T-cell (primary cell): ENCODE data around the gene CLTC. TPM values are rescaled to one million over a fixed set of nuclear protein-coding genes. Genes with fewer than 3 reads are reported as not detected.

Experiments
- ATAC-seq, 4 experiments: fragments of 200-7000 bp in 3 of 4; fragments of 150-1000 bp in 1 of 4; cut with Tn5 transposase; replicated peaks in 1 of 4; 1 replicate in 3 of 4; 2 replicates in 1 of 4; pipeline ENCODE4 v1.10.0; 2021; ENCODE audit warnings: moderate library complexity in 3 of 4, mild to moderate bottlenecking in 2 of 4, moderate number of reproducible peaks in 1 of 4
- CTCF ChIA-PET, 2 donors: fragments of 300-600 bp; sonication (Branson Sonifier 250); formaldehyde crosslinking; loops; one replicate each; lab custom pipeline; 2022; ENCODE audit warnings: antibody characterized with exemption in 2 of 2; lab: Charles Lee
- POLR2A ChIA-PET, 2 donors: fragments of 300-600 bp; sonication (Branson Sonifier 250); formaldehyde crosslinking; loops; one replicate each; lab custom pipeline; 2022; ENCODE audit warnings: antibody characterized with exemption in 2 of 2; lab: Charles Lee
- DNase-seq, 35 experiments: peaks; one replicate each; pipeline versions ENCODE4 v3.0.0 to v3.0.0-alpha.2; 2013 to 2023
- H3K27ac ChIP-seq: one replicate; pipeline ENCODE4 v1.5.1; 2013; ENCODE audit warnings: low read length
- H3K27me3 ChIP-seq, 2 experiments: replicated peaks in 1 of 2; 1 replicate in 1 of 2; 2 replicates in 1 of 2; pipeline versions ENCODE4 v1.6.1 to v1.7.0; 2013; ENCODE audit warnings: low read length in 1 of 2, mixed read lengths in 1 of 2; ENCODE audit not compliant: control insufficient read depth in 2 of 2, insufficient read depth in 2 of 2; ENCODE audit errors: extremely low read depth in 1 of 2
- H3K36me3 ChIP-seq, 2 donors: 1 replicate in 1 of 2; 2 replicates in 1 of 2; pipeline versions ENCODE4 v1.6.1 to v1.7.0; 2013; ENCODE audit warnings: low read length in 1 of 2; ENCODE audit not compliant: control insufficient read depth in 2 of 2, insufficient read depth in 1 of 2; ENCODE audit errors: extremely low read depth in 1 of 2
- H3K4me1 ChIP-seq, 2 experiments: 1 replicate in 1 of 2; 2 replicates in 1 of 2; pipeline versions ENCODE4 v1.6.1 to v1.7.0; 2013; ENCODE audit warnings: low read length in 2 of 2, mixed read lengths in 1 of 2; ENCODE audit not compliant: insufficient read depth in 2 of 2, control insufficient read depth in 1 of 2; ENCODE audit errors: extremely low read depth in 1 of 2
- H3K4me3 ChIP-seq, 2 donors: 1 replicate in 1 of 2; 2 replicates in 1 of 2; pipeline versions ENCODE4 v1.5.1 to v1.7.0; 2013; ENCODE audit warnings: mild to moderate bottlenecking in 2 of 2, low read length in 1 of 2, moderate library complexity in 1 of 2; ENCODE audit not compliant: control insufficient read depth in 1 of 2; ENCODE audit errors: extremely low read depth in 1 of 2
- H3K9me3 ChIP-seq: 2 replicates; pipeline ENCODE4 v1.7.0; 2013
- H3K27ac Mint-ChIP-seq, 2 donors: one replicate each; pipeline ENCODE4 v1.8.0; 2020 to 2021; ENCODE audit warnings: mild to moderate bottlenecking in 2 of 2, mixed read lengths in 2 of 2
- H3K27me3 Mint-ChIP-seq, 2 donors: one replicate each; pipeline ENCODE4 v1.8.0; 2021 to 2022; ENCODE audit warnings: mixed read lengths in 2 of 2
- H3K36me3 Mint-ChIP-seq: one replicate; pipeline ENCODE4 v1.8.0; 2021; ENCODE audit warnings: mixed read lengths
- H3K4me1 Mint-ChIP-seq, 3 donors: one replicate each; pipeline ENCODE4 v1.8.0; 2020 to 2022; ENCODE audit warnings: mixed read lengths in 3 of 3, mild to moderate bottlenecking in 1 of 3
- H3K4me3 Mint-ChIP-seq, 3 donors: one replicate each; pipeline ENCODE4 v1.8.0; 2020 to 2022; ENCODE audit warnings: mild to moderate bottlenecking in 3 of 3, mixed read lengths in 3 of 3, moderate library complexity in 3 of 3
- H3K9me3 Mint-ChIP-seq, 3 donors: one replicate each; pipeline ENCODE4 v1.8.0; 2020 to 2022; ENCODE audit warnings: mixed read lengths in 3 of 3
- WGBS: methylation state at CpG from one replicate; pipeline ENCODE4 v1.1.5; 2013; ENCODE audit warnings: missing lambda C conversion rate; ENCODE audit not compliant: insufficient coverage; 5-methylcytosine and 5-hydroxymethylcytosine counted together
- total RNA-seq, 35 experiments: library from RNA in 6 of 35; stranded (reverse) in 6 of 35; fragments of 120-200 nt in 1 of 35; gene quantifications; one replicate each; pipeline versions ENCODE4 v1.2.1 to v1.2.4 and lab custom pipeline; 2013 to 2026

Gene CLTC
- total RNA-seq, 5 donors from 2014 or later (not counting 1 experiment from before 2014, with no cell fraction given): 70.3 to 98.7 (median 85.3) TPM

DNA sequence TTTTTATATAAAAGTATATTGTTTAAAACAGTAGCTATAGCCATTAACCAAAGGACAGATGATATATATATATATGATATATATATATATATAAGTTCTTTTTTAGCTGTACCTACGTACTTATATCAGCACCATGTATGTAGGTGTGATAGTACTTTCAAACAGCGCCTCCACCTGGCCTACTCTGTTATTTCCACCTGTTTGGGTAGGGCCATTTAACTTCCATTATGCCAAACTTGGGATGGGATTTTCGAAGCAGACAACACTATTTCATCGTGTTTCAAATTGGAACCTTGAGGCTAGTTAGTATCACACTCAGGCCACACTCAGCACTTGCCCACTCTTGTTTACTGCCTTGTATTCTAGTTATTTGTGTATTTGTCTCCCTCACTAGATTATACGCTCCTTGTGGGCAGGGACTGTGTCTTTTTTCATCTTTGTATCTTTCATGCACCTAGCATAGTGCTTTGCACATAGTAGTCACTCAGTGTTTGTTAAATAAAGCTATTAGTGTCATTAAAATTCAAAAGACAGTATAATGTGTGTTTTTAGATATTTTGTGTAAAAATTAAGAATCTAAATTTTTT lies 11.8 kb upstream of the CLTC start:
- Histone ChIP-seq H3K27ac (no peak overlapping the region), H3K4me3 (no peak overlapping the region), H3K4me1 (no peaks in the 10 kb centered on the region), H3K9me3 (no peaks in the 10 kb centered on the region), H3K36me3 (peaks cover 2 to 33% of the 10 kb centered on the region in 2 donors), H3K27me3 (no peaks in the 10 kb centered on the region)
- no peaks in the 10 kb centered on the region for H3K27me3 Mint-ChIP-seq
- DNase-seq (peak in 19 of 35 experiments; percentile 1 to 50 (median 18)), ATAC-seq (peak in 1 of 4 experiments; percentile 43)
- ChIA-PET POLR2A (interaction anchor here in 1 of 2 donors (0.5 to 0.6 kb wide), 3 partner anchors 10 to 156 kb away, joined by 3 to 6 read pairs (median 6); no protein-coding TSS in a partner anchor), CTCF (interaction anchor here (0.6 to 1.5 kb wide), 3 partner anchors 11 to 892 kb away, joined by 3 read pairs; no protein-coding TSS in a partner anchor)
- H3K9me3 Mint-ChIP-seq: no peaks in the 10 kb centered on the region
- no CpG with 5 or more reads among the region's 5 CpGs for WGBS
- H3K36me3 Mint-ChIP-seq: peaks cover 42% of the 10 kb centered on the region
- no peak overlapping the region for H3K27ac Mint-ChIP-seq
- H3K4me1 Mint-ChIP-seq: no peaks in the 10 kb centered on the region
- H3K4me3 Mint-ChIP-seq: no peak overlapping the region

DNA sequence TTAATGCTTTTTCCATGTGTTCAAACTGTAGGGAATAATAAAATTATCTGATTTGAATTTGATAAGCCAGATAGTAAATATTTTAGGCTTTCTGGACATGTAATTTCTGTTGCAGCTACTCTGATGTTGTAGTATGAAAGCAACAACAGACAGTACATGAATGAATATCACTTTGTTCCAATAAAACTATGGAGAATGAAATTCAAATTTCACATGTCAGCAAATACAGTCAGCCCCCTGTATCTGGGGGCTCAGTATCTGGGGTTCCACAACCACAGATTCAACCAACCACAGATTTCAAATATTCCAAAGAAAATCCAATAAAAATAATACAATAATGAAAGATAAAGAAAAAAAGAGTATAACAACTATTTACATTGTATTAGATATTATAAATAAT lies 8.2 kb upstream of the CLTC start:
- Histone ChIP-seq H3K9me3 (no peaks in the 10 kb centered on the region), H3K36me3 (peaks cover 2 to 10% of the 10 kb centered on the region in 2 donors), H3K27me3 (no peaks in the 10 kb centered on the region), H3K4me3 (no peak overlapping the region), H3K4me1 (no peaks in the 10 kb centered on the region), H3K27ac (no peak overlapping the region)
- H3K36me3 Mint-ChIP-seq: peaks cover 23% of the 10 kb centered on the region
- H3K27ac Mint-ChIP-seq: no peak overlapping the region
- no peaks in the 10 kb centered on the region for H3K4me1 Mint-ChIP-seq
- no peak overlapping the region for H3K4me3 Mint-ChIP-seq
- ATAC-seq (no peak), DNase-seq (no peak)
- H3K9me3 Mint-ChIP-seq: no peaks in the 10 kb centered on the region
- ChIA-PET POLR2A (no interaction called here), CTCF (no interaction called here)
- H3K27me3 Mint-ChIP-seq: no peaks in the 10 kb centered on the region

DNA sequence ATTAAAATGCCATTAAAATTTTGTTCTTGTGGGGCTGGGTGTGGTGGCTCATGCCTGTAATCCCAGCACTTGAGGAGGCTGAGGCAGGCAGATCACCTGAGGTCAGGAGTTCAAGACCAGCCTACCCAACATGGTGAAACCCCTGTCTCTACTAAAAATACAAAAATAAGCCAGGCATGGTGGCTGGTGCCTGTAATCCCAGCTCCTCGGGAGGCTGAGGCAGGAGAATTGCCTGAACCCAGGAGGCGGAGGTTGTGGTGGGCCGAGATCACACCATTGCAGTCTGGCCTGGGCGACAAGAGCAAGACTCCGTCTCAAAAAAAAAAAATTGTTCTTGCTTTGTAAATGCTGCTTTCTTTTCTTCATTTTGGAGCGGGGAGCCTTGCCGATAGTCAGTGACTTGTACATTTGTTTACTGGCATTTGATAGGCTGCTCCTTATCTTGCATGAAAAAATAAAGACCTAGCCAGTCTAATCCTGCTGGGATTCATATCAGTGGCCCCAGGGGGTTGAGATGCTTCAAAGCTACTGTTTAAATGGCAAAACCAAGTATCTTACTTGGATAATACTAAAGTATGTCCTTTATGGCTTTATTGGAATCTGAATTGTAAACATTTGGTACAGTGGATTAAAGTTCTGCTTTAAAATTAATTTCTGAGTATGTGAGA lies 3.3 kb upstream of the CLTC start:
- no peak overlapping the region for H3K4me3 ChIP-seq
- H3K4me3 Mint-ChIP-seq: no peak overlapping the region
- no peak for ATAC-seq
- H3K27me3 Mint-ChIP-seq: no peaks in the 10 kb centered on the region
- H3K4me1 Mint-ChIP-seq: peaks cover 21 to 31% (median 23%) of the 10 kb centered on the region in 3 donors
- H3K27ac Mint-ChIP-seq: no peak overlapping the region
- CTCF ChIA-PET: no interaction called here
- POLR2A ChIA-PET: interaction anchor here in 1 of 2 donors (0.7 kb wide), 1 partner anchor 53 kb away, joined by 3 read pairs; no protein-coding TSS in a partner anchor
- no peaks in the 10 kb centered on the region for H3K9me3 ChIP-seq
- H3K27me3 ChIP-seq: no peaks in the 10 kb centered on the region
- H3K9me3 Mint-ChIP-seq: no peaks in the 10 kb centered on the region
- H3K36me3 ChIP-seq: no peaks in the 10 kb centered on the region
- H3K4me1 ChIP-seq: peaks cover 10 to 13% of the 10 kb centered on the region in 2 experiments
- WGBS: 100% methylated on average over 5 of the region's 7 CpGs
- no peak for DNase-seq
- H3K36me3 Mint-ChIP-seq: no peaks in the 10 kb centered on the region
- no peak overlapping the region for H3K27ac ChIP-seq

DNA sequence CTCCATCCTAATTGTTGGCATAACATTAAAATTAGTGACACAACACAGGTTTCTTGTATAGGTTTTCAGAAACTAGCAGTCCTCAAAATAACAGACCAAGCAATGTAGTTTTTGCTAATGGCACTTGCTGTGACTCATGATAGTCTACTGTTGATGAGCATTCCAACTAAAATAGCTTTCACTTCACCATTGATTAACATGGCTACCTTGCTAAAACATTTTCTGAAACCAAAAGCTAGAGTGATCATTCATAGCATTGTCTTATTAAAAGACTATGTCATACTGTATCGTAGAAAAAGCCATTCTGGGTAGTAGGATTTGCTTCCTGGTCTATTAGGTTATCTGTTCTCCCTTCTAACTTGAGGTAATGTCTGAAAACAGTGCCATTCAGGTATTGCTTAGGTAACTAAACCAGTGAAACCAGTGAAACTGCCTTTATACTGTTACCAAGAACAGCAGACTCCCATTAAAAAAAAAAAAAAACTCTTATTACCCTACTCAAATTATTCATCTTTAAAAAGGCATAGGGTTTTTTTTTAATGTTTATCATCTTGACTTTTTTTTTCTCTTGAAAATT lies 2.5 kb upstream of the CLTC start:
- no CpG with 5 or more reads among the region's 1 CpG for WGBS
- ChIA-PET CTCF (interaction anchor here in 1 of 2 donors (1.0 kb wide), 1 partner anchor 221 kb away, joined by 3 read pairs; no protein-coding TSS in a partner anchor), POLR2A (interaction anchor here (0.7 to 1.0 kb wide), 2 partner anchors 15 to 52 kb away, joined by 3 read pairs; no protein-coding TSS in a partner anchor)

DNA sequence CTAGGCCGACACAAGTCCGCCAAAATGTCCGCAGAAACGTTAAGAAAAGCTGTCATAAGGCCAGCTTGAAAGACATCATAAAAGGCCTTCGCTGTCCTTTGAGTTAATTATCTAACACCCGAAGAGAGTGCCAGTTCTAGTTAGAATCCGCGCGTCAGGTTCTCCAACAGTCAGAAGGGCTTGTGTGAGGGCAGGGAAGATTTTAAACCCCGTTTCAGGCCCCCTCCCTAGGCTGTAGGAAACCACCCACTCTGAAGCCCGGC lies 729 bp upstream of the CLTC start:
- ChIA-PET POLR2A (interaction anchor here in 1 of 2 donors (0.5 to 1.1 kb wide), 6 partner anchors 18 to 346 kb away, joined by 3 to 18 read pairs (median 4); partner anchors contain the start of genes DHX40 and RNFT1), CTCF (interaction anchor here in 1 of 2 donors (0.6 to 1.3 kb wide), 4 partner anchors 12 to 273 kb away, joined by 3 to 4 read pairs (median 4); no protein-coding TSS in a partner anchor)
- no peaks in the 10 kb centered on the region for H3K9me3 ChIP-seq
- DNase-seq (no peak), ATAC-seq (no peak)
- peak overlapping the region; percentile 92 to 99 for H3K4me3 ChIP-seq
- WGBS: 0% methylated on average over 10 of the region's 11 CpGs
- peaks cover 0 to 2% of the 10 kb centered on the region in 2 donors for H3K36me3 ChIP-seq
- H3K27ac Mint-ChIP-seq: peak overlapping the region; percentile 99
- peak overlapping the region; percentile 83 to 98 (median 97) for H3K4me3 Mint-ChIP-seq
- no peaks in the 10 kb centered on the region for H3K27me3 ChIP-seq
- peaks cover 43 to 54% (median 44%) of the 10 kb centered on the region in 3 donors for H3K4me1 Mint-ChIP-seq
- no peaks in the 10 kb centered on the region for H3K9me3 Mint-ChIP-seq
- peaks cover 17 to 29% of the 10 kb centered on the region in 2 experiments for H3K4me1 ChIP-seq
- H3K27me3 Mint-ChIP-seq: no peaks in the 10 kb centered on the region
- H3K36me3 Mint-ChIP-seq: peaks cover 4% of the 10 kb centered on the region
- peak overlapping the region; percentile 96 for H3K27ac ChIP-seq

More for the DNA sequence above, 2.5 kb upstream of the CLTC start:
- no peaks in the 10 kb centered on the region for H3K36me3 ChIP-seq
- peak overlapping the region; percentile 22 for H3K27ac ChIP-seq
- no peaks in the 10 kb centered on the region for H3K27me3 ChIP-seq
- Mint-ChIP-seq H3K4me1 (peaks cover 29 to 40% (median 30%) of the 10 kb centered on the region in 3 donors), H3K4me3 (no peak overlapping the region), H3K36me3 (no peaks in the 10 kb centered on the region), H3K9me3 (no peaks in the 10 kb centered on the region), H3K27me3 (no peaks in the 10 kb centered on the region), H3K27ac (peak overlapping the region in 1 of 2 donors; percentile 99)
- H3K9me3 ChIP-seq: no peaks in the 10 kb centered on the region
- ATAC-seq: no peak
- peaks cover 14 to 17% of the 10 kb centered on the region in 2 experiments for H3K4me1 ChIP-seq
- no peak for DNase-seq
- no peak overlapping the region for H3K4me3 ChIP-seq

DNA sequence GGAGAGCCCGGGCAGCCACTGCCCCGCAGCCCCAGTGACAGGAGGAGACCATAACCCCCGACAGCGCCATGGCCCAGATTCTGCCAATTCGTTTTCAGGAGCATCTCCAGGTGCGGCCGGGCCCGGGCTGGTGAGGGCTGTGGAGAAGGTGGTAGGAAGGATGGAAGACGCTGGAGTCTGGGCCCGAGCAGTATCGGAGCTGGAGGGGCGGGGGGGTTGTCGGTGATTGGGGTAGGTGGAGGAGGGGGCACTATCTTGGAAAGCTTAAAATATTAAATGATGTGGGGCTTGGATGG lies 317 bp downstream of the CLTC start:
- H3K27ac ChIP-seq: peak overlapping the region; percentile 96
- peak overlapping the region; percentile 83 to 98 (median 97) for H3K4me3 Mint-ChIP-seq
- ChIA-PET POLR2A (interaction anchor here in 1 of 2 donors (1.1 kb wide), 1 partner anchor 55 kb away, joined by 3 read pairs; the partner anchor contains the start of gene DHX40), CTCF (interaction anchor here in 1 of 2 donors (1.3 kb wide), 1 partner anchor 23 kb away, joined by 4 read pairs; no protein-coding TSS in a partner anchor)
- H3K9me3 Mint-ChIP-seq: no peaks in the 10 kb centered on the region
- H3K27me3 ChIP-seq: no peaks in the 10 kb centered on the region
- H3K36me3 ChIP-seq: peaks cover 0 to 2% of the 10 kb centered on the region in 2 donors
- peak overlapping the region; percentile 99 for H3K27ac Mint-ChIP-seq
- H3K9me3 ChIP-seq: no peaks in the 10 kb centered on the region
- H3K36me3 Mint-ChIP-seq: peaks cover 6% of the 10 kb centered on the region
- ATAC-seq (no peak), DNase-seq (no peak)
- 1% methylated on average over 9 of the region's 13 CpGs for WGBS
- H3K4me1 Mint-ChIP-seq: peaks cover 45 to 60% (median 48%) of the 10 kb centered on the region in 3 donors
- H3K4me1 ChIP-seq: peaks cover 25 to 29% of the 10 kb centered on the region in 2 experiments
- no peaks in the 10 kb centered on the region for H3K27me3 Mint-ChIP-seq
- H3K4me3 ChIP-seq: peak overlapping the region; percentile 92 to 99
